ENCODE measurements around the gene AFM. TPM values are rescaled to one million over a fixed set of nuclear protein-coding genes. Genes with fewer than 3 reads are reported as not detected.

The AFM gene
- total RNA-seq, 1 donor from 2014 or later = not detected

- H3K27me3 Mint-ChIP-seq (ENCODE audit: low read depth) = peaks cover 40% of the 10 kb centered on the region
- no peak for DNase-seq (ENCODE audit: low spot score)
- TF ChIP-seq, protein P1, sequence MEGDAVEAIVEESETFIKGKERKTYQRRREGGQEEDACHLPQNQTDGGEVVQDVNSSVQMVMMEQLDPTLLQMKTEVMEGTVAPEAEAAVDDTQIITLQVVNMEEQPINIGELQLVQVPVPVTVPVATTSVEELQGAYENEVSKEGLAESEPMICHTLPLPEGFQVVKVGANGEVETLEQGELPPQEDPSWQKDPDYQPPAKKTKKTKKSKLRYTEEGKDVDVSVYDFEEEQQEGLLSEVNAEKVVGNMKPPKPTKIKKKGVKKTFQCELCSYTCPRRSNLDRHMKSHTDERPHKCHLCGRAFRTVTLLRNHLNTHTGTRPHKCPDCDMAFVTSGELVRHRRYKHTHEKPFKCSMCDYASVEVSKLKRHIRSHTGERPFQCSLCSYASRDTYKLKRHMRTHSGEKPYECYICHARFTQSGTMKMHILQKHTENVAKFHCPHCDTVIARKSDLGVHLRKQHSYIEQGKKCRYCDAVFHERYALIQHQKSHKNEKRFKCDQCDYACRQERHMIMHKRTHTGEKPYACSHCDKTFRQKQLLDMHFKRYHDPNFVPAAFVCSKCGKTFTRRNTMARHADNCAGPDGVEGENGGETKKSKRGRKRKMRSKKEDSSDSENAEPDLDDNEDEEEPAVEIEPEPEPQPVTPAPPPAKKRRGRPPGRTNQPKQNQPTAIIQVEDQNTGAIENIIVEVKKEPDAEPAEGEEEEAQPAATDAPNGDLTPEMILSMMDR (IDR thresholded peaks at IDR 0.05) = no peak
- no peaks in the 10 kb centered on the region for H3K9me3 Mint-ChIP-seq (ENCODE audit: low read depth)
- no peak within 1 kb of the TSS for H3K4me3 Mint-ChIP-seq (ENCODE audit: unreplicated experiment)
- no peaks in the 10 kb centered on the region for H3K4me1 Mint-ChIP-seq (ENCODE audit: low read depth)
- H3K27ac Mint-ChIP-seq (ENCODE audit: unreplicated experiment) = no peak within 1 kb of the TSS
- no peaks in the 10 kb centered on the region for H3K36me3 Mint-ChIP-seq (ENCODE audit: low read depth)
Observed at GRCh38 chr4:73435984-73436383, 45.6 kb upstream of the AFM start, which contains the start of gene AFP. TSS of gene AFP (plus strand) at chr4:73436221. CDS start at chr4:73436263, 42 bp downstream.

DNA sequence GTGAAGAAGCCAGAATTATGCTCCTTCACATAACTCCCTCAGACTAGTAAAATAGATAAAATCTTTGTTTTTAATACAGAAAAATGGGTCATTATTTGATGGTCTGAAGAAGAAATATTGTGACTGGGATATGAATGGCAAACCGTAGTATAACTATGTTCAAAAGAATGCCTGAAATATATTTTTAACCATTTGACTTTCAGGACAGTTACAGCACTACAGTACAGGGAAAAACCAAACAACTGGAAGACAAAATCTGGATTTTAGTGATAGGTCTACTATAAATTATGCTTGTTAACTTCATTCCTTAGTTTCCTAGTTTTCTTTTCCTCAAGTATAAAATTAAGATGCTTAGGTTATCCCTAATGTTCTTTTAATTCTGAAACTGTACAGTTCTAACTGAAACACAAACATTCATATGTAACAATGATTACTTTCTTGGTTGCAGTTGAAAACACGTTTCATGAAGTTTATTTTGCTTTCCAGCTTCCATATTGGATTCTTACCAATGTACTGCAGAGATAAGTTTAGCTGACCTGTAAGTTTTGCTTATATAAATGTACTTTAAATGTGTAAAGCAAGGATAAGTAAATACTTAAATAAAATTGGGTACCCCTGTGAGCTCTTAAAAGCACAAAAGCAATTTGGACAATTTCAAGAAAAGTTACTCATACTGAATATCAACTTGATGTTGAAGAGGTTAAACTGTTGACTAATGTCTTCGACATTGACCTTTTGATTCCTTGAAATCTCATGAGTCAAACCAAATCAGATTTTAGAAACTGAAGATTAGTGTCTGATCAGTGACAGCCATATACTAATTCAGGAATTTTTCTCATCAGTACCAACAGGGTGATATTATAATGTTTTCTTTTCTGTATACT lies 44.6 kb upstream of the AFM start:
- H3K4me3 Mint-ChIP-seq (ENCODE audit: unreplicated experiment) = no peak overlapping the region
- peaks cover 41% of the 10 kb centered on the region for H3K27me3 Mint-ChIP-seq (ENCODE audit: low read depth)
- H3K27ac Mint-ChIP-seq (ENCODE audit: unreplicated experiment) = no peak overlapping the region
- H3K36me3 Mint-ChIP-seq (ENCODE audit: low read depth) = no peaks in the 10 kb centered on the region
- TF ChIP-seq, protein P1 (IDR thresholded peaks at IDR 0.05) = no peak
- H3K9me3 Mint-ChIP-seq (ENCODE audit: low read depth) = no peaks in the 10 kb centered on the region
- no peaks in the 10 kb centered on the region for H3K4me1 Mint-ChIP-seq (ENCODE audit: low read depth)
- no peak for DNase-seq (ENCODE audit: low spot score)

DNA sequence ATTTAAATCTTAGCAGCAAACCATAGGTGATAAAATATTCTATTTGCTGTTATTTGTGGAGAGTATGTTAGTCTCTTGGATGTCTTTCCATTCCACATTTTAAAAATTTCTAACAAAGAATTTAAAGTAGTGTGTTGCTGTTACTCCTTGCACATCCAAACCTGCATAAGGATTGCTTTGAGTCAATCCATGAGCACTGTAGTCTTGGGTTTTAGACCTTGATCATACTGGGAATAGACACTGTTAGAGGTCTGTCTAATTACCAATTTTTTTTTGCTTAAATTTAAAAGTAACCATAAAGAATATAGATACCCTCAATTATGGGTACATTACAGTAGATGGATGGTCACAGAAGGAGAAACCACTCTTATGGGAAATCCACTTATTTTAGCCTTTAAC lies 44.0 kb upstream of the AFM start:
- no peaks in the 10 kb centered on the region for H3K36me3 Mint-ChIP-seq (ENCODE audit: low read depth)

DNA sequence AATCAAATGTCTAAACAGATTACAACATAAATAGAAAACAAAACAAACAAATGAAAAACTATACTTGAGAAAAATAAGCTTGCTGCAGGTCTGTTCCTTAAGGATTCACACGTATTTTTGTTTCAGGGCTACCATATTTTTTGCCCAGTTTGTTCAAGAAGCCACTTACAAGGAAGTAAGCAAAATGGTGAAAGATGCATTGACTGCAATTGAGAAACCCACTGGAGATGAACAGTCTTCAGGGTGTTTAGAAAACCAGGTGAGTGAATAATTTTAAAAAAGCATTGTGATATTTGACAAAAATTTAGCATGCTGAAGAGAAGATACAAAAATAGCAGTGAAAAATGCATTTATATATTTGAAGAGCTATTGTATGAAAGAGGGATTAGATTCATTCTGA lies 43.5 kb upstream of the AFM start:
- Mint-ChIP-seq H3K36me3 (ENCODE audit: low read depth) (no peaks in the 10 kb centered on the region), H3K27me3 (ENCODE audit: low read depth) (peaks cover 47% of the 10 kb centered on the region), H3K27ac (ENCODE audit: unreplicated experiment) (no peak overlapping the region), H3K4me1 (ENCODE audit: low read depth) (no peaks in the 10 kb centered on the region), H3K9me3 (ENCODE audit: low read depth) (no peaks in the 10 kb centered on the region), H3K4me3 (ENCODE audit: unreplicated experiment) (no peak overlapping the region)
- TF ChIP-seq, protein P1 (IDR thresholded peaks at IDR 0.05) = no peak
- DNase-seq (ENCODE audit: low spot score) = no peak

More for the DNA sequence above, 44.0 kb upstream of the AFM start:
- H3K4me1 Mint-ChIP-seq (ENCODE audit: low read depth) = no peaks in the 10 kb centered on the region
- H3K27ac Mint-ChIP-seq (ENCODE audit: unreplicated experiment) = no peak overlapping the region
- H3K9me3 Mint-ChIP-seq (ENCODE audit: low read depth) = no peaks in the 10 kb centered on the region
- no peak overlapping the region for H3K4me3 Mint-ChIP-seq (ENCODE audit: unreplicated experiment)
- TF ChIP-seq, protein P1 (IDR thresholded peaks at IDR 0.05) = no peak
- H3K27me3 Mint-ChIP-seq (ENCODE audit: low read depth) = peaks cover 44% of the 10 kb centered on the region
- DNase-seq (ENCODE audit: low spot score) = no peak

DNA sequence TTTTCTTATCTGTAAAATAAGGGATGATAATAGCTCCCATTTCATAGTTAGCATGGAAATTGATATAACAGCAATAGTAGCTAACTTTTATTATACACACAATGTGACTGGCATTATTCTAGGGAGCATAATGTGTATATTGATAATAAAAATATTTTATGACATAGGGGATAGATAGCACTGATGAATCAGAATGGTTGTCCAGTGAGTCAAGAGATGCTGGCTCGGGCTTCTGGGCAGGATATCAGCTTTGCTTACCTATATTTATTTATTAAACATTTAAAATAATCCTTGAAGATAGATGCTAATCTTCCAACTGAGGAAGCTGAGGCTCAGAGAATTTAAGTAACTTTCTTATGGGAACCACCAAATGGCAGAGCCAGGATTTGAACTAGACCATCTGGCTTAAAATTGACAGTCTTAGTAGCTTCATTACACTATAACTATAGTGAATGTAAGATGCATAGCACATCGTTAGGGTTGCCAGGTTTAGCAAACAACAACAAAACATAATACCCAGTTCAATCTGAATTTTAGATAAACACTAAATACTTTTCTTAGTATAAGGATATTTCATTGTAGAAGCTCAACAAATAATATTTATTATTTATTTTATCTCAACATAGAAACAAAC lies 42.8 kb upstream of the AFM start:
- Mint-ChIP-seq H3K36me3 (ENCODE audit: low read depth) (no peaks in the 10 kb centered on the region), H3K4me1 (ENCODE audit: low read depth) (no peaks in the 10 kb centered on the region), H3K27me3 (ENCODE audit: low read depth) (peaks cover 46% of the 10 kb centered on the region), H3K4me3 (ENCODE audit: unreplicated experiment) (no peak overlapping the region), H3K27ac (ENCODE audit: unreplicated experiment) (no peak overlapping the region), H3K9me3 (ENCODE audit: low read depth) (no peaks in the 10 kb centered on the region)
- TF ChIP-seq, protein P1 (IDR thresholded peaks at IDR 0.05) = no peak
- DNase-seq (ENCODE audit: low spot score) = no peak

All from chondrocyte (in vitro differentiated cells).